NCI-H2227 (cell line): ENCODE measurements around the gene FOSL2.
A peak's percentile ranks its signal among the peaks of the same experiment; 100 is the strongest.

Experiments used
- DNase-seq: peaks from one replicate; lab custom pipeline; 2025; ENCODE audit not compliant: unreplicated experiment; lab: John Stamatoyannopoulos, UW

The FOSL2 gene

DNA sequence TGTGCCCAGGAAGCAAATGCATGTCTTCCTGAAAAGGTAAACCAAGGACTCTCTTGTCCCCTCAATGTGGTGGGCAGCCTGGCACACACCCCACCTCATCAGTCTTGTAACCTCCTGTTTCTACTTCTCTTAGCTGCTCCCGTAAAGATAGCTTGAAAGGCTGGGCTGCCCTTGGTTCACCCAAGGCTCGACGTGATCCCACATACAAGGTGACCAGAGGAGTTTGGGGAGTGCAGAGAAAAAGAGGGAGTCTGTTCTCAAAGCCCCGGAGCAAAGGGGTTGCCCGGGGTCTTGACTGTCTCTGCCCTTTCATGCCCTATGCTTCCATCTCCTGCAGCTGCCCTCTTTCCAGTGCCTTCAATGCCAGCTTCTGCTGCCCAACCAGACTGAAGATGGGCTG is 18.3 kb upstream of the FOSL2 start:
- no peak for DNase-seq

GRCh38 chr2:28375236-28375635 is 17.4 kb upstream of the FOSL2 start:
- DNase-seq = no peak

DNA sequence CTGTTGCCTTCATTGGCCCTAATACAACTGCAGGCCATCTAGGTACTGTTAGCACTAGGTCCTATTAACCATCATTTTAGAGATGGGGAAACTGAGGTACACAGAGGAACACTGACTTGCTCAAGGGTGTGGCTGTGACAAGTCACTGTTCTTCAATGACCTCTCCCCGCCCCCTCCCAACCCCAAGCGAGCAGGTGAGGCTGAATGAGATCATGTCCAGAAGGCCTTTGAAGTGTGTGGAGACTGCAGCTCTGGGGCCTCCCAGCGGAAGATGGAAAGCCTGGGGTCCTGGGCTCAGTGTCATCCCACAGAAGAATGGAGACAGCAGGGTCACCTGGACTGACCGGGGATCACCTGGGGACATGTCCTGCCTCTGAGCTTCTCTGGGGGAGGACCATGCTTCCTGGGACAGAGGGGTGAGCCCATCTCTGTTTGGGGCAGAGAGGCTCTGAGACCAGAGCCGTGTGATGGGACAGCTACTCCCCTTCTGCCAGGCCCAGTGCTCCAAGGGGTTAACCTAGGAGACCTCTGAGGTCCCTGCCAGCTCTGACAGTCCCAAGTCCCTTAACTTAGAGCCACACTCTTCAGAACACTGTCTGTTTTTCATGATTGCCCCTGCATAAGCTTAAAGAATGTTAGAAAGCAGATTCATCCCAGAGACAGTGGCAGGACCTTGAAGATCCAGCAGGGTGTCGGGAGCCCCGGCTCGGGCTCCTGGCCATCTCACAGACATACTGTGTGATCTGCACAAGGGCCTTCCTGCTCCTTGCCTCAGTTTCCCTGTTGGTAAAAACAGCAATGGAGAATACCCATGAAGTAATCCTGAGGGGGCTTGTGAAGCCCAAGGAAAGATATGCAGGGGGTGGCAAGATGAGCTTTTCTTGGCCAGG is 16.7 kb upstream of the FOSL2 start:
- DNase-seq = no peak

DNA sequence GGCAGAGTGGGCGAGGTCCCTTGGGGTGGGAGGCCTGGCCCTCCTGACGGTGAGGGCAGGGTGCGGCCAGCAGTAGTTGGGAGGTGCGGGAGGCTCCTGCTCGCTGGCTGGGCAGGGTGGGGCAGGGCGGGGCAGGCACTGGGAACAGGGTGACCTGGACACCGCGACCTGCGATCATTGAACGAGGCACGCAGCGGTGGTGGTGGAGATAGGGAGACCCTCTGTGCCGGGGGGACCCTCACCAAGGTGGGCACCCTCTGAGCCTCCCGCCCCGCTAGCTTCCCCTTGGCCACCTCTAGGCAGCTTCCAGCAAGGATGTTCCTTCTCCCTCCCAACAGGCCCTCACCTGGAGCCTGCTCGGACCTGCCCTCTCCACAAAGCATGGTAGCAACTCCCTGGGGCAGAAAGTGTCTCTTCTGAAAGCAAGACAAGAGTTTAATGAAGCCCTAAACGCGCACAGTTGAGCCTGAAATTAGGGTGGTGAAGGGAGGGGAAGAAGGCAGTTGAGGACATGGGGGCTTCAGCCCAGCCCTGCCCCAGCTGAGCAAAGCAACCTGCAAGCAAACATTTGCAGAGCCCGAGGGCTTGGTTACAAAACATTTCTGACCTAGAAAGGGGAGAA is 15.4 kb upstream of the FOSL2 start:
- DNase-seq = no peak

GRCh38 chr2:28377984-28378678 is 14.5 kb upstream of the FOSL2 start:
- no peak for DNase-seq

- DNase-seq = no peak
Measured at GRCh38 chr2:28378679-28379584, 13.7 kb upstream of the FOSL2 start.

DNA sequence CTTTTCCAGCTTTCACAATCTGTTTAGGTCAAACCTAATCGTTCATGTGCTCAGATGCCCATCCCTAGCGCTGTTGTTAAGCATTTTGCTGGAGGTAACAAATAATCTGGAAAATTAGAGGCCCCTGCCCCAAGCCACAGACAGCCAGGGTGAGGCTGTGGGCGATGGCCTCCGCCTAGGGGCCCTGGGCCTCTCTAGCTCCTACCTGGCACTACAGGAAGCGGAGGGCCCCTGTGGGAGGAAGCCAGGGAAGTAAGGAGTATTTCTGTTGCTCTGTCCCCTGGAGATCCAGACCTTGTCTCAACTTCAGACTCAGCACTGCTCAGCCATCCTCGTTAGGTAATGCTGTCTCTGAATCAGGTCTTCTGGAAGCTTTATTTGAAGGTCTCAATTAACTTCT is 12.4 kb upstream of the FOSL2 start:
- DNase-seq = no peak

DNA sequence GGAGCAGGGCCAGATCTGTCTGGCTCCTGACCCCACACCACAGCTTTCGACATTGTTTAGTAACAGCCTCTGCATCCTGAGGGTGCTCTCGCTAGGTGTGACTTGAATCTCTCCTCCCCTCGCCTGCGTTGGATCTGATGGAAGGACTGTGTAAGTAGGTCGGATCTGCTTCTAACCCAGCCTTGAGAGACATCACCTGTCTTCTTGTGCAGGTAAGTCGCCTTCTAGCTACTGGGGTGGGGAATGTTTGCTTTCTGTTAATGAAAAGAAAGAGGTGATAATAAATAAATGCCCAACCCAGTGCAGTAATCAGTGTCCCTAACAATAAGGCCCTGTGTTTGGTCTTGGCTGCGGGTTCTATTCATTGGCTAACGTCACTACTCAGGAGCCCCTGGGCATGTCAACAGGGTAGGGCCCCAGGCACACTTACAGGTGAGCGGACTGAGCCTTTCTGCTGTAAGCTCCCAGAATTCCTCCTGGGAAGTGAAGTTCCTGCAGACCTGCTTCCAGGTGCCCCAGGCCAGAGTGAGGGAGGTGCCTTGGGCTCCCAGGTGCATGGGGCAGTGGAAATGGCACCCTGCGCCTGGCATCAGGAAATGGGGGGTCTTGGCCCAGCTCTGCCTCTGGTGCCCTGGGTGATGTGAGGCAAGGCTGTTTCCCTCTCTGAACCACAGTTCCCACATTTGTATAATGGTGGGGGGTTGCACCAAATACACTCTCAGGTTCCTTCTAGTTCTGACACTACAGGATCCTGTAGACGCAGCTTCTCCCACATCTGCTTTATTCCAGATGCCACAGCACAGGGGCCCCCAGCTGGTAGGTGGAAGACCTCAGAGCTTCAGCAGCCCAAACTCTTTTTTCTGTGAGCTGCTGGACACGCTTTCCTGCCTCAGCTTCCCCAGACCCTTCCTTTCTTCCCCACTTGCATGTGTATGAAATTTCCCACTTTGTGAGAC is 11.2 kb upstream of the FOSL2 start:
- no peak for DNase-seq

- no peak for DNase-seq
Measured at GRCh38 chr2:28382755-28383154, 9.9 kb upstream of the FOSL2 start.

DNA sequence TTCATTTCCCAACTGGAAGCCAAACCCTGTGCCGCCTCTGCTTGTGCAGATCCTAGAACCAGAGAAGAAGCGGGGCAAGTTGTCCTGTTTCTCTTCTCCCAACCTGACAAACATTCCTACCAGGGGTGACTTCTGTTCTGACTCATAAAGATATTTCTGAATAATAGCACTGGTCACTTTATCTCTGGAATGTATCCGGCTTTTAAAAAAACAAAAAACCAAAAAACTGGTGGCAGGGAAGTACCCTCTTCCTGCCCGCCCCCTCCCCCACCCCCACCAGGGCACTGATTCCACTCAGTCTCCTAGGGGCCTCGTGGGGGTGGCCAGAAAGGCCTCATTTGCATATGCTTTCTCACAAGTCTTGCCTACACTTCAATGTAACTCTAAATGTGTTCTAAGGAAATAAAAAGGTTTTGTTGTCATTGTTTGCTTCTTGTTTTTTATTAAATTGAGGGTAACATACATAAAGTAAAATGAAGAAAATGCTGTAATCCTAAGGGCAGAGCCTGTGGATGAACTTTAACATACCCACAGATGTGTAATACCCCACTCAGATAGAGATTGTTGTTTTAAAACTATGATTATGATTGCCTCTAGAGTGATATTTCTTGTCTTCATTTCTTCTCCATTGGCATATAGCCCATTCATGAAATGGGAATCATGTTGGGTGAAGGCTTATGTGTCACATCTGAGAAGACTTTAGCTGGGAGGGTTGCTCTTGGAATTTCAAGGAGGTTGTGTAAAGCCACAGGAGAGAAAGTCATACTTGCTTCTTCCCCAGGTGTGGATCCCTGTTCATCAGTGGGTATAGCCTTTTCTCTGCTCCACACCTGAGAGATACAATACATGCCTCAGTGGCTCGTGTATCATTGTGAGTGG is 5.3 kb upstream of the FOSL2 start:
- no peak for DNase-seq

DNA sequence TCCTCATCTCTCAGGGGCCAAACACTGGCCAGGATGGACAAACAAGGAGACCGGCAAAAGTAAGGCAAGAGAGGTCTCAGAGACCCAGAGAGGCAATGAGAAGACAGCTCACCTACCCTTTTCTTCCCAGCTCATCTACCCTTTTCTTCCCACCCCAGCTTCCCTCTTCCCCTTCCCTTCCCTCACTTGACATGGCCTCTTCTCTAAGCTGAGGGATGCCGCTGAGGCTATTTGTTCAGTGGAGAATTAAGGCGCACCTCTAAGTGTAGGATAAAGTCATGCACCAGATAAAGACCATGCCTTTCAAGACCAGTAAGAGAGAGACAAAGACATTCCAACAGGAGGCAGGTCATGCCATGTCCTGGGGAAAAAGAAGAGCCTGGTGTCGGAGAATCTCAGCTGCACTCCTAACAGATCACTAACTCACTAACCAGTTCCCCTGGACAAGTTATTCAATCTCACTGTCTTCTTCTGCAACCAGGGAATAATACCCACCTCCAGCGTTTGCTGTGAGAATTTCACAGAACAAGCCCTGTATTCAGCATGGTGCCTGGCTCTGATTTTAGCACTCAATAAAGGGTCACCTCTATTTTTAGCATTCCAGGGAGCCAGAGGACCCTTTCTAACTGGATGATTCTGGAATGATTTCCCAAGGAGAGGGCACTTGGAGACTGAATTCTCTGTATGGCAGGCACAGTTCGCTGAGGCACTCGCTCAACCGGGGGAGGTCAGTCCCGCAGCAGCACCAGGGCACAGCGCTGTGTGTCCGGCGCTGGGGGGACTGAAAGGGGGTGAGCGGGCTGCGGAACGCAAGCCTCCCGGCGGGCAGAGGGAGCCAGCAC is 3.0 kb upstream of the FOSL2 start:
- no peak for DNase-seq

- peak; percentile 84 for DNase-seq
Measured at GRCh38 chr2:28390241-28390745, 2.4 kb upstream of the FOSL2 start.

DNA sequence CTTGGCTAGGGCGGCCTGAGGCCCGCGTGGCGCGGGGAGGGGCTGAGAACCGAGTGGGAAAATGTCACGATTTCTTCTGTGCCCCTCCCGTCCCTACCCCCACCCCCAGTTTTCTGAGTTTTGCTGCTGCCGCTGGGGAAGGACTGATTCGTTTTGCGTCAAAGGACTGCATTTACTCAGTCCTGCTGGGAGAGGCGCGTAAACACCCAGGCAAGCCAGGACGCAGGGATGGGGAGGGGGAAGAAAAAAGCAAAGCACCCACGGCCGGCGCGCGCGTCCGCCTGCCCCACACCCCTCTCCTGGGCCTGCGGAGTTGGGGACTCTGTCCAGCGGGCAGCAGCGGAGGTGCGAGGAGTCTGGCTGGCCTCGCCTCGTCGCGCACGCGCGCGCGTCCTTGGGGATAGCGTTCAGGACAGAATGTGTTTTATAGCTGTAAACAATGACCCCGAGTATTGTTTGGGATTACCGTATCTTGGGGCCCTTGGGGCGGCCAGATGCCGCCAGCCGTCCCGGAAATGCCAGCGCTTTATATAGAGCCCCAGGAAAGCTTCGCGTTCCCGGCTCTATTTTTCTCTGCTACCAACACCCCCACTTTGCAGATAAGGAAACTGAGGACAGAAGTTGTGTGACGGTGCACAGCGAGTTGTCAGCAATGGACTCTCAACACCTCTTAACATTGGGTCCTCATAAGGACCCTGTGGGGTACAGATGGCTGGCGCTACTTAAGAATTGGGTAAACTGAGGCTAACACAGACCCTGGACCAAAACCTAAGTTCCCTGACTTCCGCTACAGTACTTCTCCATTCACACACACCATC is 1.7 kb upstream of the FOSL2 start:
- DNase-seq = peak; percentile 81

DNA sequence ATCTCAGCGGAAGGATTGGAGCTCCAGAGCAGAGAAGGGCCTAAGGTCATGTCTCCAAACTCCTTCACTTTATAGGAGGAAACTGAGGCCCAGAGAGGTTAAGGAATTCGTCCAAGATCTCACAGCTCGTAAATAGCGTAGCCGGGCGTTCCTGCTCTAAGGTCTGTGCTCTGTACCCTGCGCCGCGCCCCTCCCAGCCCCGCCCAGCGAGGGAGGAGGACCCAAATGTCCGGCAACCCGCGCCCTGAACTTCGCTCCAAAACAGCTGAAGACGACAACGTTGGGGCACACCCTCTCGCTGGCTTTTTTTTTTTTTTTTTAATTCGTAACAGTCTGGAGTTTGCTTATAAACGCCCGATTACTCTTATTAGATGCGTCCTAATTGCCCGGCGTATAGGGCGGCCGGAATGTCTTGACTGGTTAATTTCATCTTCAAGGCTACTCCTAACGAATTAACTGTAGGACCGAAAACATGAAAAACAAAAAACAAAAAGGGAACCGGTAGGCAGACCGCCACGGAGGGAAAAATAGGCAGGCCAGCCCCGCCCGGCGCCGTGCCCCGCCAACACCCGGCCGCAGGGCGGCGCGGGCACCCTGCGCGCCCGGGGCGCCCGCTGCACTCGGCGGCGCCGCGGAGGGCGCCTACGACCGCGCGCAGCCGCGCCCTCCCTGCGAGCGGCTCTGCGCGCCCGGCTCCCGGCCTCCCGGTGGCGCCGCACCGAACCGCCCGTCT is 928 bp upstream of the FOSL2 start:
- DNase-seq = peak; percentile 77

DNA sequence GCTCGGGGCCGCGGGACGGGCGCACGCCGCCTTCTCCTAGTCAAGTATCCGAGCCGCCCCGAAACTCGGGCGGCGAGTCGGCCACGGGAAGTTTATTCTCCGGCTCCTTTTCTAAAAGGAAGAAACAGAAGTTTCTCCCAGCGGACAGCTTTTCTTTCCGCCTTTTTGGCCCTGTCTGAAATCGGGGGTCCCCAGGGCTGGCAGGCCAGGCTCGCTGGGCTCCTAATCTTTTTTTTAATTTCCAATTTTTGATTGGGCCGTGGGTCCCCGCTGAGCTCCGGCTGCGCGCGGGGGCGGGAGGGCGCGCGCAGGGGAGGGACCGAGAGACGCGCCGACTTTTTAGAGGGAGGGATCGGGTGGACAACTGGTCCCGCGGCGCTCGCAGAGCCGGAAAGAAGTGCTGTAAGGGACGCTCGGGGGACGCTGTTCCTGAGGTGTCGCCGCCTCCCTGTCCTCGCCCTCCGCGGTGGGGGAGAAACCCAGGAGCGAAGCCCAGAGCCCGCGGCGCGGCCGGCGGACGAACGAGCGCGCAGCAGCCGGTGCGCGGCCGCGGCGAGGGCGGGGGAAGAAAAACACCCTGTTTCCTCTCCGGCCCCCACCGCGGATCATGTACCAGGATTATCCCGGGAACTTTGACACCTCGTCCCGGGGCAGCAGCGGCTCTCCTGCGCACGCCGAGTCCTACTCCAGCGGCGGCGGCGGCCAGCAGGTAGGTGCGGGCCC is 617 bp downstream of the FOSL2 start:
- peak; percentile 61 for DNase-seq
